Activated CD8-positive, alpha-beta memory T cell treated with anti-CD3 and anti-CD28 coated beads, Interleukin-2, amount 50 U/mL, for 4 hours (primary cell): ENCODE data around the gene FAM193B.
A peak's percentile ranks its signal among the peaks of the same experiment; 100 is the strongest.

ENCODE experiments used
- DNase-seq: peaks from one replicate; pipeline ENCODE4 v3.0.0-alpha.2; 2020

Gene FAM193B

DNA sequence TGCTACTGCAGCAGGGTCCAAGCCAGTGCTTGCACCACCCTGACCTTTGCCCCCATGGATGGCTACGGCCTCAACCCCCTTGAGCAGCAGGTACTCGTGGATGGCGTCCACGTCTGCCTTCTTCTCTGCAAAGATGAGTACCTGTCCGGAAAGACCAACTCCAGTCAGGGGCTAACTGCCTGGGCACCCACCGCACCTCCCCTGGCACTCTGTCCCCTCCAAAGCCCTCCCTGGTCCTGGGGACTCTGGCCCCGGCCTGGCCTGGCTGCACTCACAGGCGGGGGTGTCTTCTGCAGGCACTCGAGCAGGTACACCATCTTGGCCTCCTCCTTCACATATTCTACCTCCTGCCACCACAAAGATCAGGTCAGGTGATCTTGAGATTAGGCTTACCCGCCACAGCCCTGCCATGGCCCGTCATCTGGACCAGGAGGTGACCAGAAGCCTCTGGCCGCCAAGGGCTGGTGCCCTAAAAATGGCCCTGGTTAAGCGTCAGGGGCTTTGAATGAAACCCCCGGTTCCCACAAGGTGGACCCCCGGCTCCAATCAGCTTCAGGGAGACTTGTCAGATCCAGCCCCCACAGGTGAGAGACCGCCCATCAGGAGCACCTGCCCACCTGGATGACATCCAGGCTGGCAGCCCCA is 41.5 kb downstream of the FAM193B start:
- no peak for DNase-seq

DNA sequence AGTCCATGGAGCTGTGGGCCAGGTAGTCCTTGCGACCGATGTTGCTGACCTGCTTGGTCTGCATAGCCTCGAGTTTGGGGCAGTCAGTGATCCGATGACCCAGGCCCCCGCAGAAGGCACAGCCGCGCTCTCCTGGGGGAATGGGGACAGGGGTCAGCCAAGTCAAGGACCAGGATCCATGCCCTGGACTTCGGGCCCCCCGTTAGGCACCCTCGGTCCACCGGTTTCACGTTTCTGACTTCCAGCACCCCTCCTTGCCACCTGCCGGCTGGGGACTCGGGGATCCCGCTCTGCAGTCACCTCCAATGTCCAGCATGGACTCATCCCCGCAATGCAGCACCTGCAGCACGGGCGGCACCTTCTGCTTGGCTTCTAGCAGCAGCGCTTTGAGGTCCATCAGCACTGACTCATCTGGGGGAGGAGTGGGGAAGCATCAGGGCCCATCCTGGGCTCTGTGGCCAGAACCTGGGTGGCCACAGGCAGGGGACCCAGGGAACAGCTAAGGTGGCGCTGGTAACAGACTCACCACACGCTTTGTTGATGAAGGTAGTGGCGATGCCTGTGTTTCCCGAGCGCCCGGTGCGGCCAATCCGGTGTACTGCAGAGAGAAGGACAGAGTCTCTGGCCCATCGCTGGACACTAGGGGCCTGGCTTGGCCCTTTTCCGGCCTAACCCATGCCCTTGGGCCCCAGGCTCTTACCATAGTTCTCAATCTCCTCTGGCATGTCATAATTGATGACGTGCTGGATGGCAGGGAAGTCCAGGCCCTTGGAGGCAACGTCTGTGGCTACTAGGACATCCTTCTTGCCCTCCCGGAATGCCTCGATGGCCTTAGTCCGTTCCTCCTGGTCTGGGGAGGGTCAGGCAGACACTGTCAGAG is 42.3 kb downstream of the FAM193B start:
- no peak for DNase-seq

GRCh38 chr5:177511181-177511580 is 43.2 kb downstream of the FAM193B start:
- no peak for DNase-seq

DNA sequence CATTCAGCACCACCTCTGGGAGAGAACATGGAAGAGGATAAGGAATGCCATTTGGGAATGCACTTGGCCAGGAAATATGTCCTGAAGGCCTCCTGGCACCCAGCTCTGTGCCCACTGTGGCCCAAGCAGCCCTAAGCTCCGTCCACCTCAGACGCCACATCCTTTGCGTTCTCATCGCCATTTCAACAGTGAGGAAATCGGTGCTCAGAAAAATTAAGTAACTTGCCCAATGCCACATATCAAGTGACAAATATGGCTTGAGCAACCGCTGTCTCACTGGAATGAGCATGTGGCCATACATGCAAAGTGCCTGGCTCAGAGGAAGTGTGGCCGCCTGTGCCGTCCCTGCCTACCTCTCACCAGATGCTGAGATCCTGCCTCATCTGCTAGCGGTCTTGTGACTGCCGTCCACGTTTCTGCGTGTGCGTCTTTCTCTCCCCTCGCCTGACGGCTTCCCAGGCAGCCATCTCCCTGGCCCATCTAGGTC is 43.8 kb downstream of the FAM193B start:
- DNase-seq: no peak

GRCh38 chr5:177509991-177510566 is 44.3 kb downstream of the FAM193B start:
- no peak for DNase-seq

DNA sequence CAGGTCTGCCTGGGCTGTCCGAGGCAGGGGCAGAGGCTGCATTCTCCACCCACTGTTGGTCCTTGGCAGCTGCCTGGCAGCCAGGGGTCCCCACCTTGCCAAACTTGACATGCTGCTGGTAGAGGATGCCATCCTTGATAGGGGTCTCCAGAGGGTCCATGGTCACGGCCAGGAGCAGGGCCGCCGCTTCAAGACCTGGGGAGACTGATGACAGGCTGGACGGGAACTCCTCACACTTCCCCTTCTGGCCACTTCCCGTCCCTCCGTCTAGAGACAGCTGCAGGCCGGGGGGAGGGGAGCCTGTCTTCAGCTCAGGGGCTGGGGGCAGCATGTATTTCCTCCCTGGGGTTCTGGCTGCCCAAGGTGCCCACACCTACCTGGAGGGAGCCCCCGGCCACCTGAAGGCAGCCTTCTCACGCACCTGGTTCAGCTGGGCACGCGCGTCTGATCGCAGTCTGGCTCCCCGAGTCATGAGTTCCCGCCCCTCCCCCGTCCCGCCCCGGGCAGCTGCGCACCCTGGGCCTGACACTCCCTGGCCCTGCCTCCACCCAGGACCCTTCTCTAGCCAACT is 44.9 kb downstream of the FAM193B start, which contains the start of gene DOK3:
Gene DOK3, minus strand, starts transcription at position 446 of the 571 bp plus-strand sequence. Its CDS starts 286 bp downstream, at position 160.
- no peak for DNase-seq

DNA sequence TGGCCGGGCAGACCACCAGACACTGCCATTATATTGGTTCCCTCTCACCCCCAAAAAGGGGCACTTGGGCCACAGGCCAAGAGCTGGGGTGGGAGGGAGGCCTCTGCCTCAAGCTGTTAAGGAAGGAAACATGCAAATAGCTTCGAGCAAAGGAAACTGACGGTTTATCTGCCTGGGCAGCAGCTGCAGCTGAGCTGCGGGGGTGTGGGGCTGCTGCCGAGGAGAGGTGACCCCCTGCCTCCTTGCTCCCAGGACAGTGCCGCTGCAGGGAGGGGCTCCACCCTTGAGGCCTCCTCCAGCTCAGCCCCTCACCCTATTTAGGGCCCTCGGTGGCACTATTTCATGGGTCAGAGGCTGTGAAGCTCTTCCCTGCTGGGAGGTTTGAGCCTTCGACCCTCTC is 45.5 kb downstream of the FAM193B start:
- DNase-seq: no peak

DNA sequence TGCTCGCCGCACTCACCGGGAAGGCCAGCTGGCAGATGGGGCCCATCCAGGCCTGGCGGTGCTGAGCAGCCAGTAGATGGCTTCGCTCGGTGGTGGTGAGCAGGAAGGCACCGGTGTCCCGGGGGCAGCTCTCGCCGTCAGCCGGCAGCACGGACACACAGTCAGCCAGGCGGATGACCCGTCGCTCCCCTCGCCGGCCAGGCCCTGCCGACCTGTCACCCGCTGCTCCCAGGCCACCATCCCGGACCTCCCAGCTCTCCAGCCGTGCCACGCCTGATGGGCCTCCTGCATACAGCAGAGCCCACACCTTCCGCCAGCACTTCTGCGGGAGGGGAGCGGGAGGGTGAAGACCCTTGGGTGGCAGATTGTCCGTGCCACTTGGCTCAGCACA is 46.1 kb downstream of the FAM193B start:
- DNase-seq: no peak

DNA sequence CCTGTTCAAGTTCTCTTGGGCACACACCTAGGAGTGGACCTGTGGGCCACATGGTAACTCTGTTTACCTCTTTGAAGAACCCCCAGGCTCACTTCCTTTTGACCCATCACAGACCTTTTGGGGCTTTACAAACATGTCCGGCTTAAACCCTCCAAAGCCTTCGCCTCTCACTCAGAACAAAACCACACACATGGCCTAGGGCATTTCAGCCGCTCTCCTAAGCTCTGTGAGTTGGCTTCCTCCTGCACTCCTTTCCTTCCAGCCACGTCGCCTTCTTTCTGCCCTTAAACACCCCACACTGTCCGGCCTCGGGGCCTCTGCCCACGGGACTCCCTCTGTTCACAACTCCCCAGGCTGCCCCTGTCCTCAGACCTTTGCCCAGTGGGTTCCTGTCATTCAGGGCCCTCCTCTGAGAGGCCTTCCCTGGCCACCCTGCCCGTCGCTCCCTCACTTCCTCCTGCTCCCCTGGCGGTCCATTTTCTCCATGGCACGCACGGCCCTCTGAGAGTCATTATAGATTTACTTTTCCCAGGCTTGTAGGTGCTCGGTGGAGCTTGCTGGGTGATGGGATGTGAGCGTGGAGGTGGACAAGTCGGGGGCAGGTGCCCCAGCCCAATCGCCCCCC is 46.7 kb downstream of the FAM193B start:
- DNase-seq: no peak

- DNase-seq: no peak
These were observed 47.2 kb downstream of the FAM193B start for GRCh38 chr5:177507165-177507564.

DNA sequence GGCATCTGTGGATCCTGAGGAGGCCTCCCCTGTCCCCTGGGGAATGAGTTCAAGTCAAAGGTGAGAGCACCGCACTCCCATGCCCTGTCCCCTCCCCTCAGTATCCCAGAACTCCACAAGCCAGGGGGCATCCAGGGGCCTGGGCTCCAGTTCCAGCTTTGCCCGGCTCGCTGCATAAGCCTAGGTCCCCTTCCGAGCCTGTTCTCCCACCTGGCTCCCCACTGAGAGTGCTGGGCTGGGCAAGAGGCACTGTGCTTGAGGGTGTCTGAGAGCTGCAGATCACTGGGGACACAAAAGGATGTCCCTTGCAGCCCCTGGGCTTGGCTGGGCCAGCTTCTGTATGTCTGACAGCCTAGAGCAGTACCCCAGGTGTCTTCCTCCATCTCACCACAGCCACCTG is 49.3 kb downstream of the FAM193B start:
- DNase-seq: no peak

- DNase-seq: no peak
These were observed 50.0 kb downstream of the FAM193B start for GRCh38 chr5:177504086-177505056.

DNA sequence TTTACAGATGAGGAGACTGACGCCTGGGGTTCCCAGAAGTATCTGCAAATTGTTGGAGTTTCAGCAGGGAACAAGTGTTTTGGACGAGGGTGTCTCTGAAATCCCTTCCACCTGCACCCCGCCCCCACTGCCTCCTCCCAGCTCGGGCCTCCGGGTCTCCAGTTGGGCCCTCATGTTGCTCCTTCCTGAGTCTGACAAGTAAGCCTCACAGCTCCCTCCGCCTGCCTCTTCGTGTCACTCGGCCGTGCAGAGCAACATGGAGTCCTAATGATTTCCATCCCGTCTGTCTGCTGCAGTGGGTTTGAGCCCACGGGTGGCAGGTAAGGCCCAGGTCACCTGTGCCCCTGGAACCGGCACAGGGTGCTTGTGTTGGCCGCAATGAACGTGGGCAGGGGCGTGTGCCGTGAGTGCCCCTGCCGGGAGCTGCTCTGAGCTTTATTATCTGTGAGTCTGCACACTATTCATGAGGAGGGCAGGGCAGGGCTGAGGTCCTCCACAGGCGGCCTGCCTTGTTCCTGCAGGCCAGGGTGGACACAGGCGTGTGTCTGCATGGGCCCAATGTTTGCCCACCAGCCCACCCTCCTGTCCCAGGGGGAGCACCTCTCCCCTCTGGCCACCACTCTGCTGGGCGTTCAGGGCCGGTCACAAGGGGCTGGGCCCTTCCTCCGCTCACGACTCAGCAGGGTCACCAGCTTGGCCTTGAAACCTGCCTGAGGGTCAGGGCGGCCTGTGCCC is 50.8 kb downstream of the FAM193B start:
- no peak for DNase-seq

DNA sequence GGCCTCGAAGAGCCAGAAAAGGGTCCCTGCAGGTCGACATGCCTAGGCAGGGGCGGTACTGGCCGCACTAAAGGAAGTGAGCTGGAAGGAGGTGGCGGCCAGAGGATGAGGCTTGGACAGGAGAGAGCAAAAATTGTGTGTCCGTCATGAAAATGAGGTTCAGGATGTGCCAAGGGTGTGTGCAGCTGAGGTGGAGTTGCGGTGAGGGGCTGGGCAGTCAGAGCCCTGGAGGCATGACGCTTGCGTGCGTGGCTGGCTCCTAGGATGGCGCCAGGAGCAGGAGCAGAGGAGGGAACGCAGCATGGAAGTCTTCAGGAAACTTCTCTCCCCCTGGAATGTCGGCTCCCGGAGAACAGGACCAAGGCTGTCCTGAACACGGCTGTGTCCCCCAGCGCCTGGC is 51.5 kb downstream of the FAM193B start:
- no peak for DNase-seq

DNA sequence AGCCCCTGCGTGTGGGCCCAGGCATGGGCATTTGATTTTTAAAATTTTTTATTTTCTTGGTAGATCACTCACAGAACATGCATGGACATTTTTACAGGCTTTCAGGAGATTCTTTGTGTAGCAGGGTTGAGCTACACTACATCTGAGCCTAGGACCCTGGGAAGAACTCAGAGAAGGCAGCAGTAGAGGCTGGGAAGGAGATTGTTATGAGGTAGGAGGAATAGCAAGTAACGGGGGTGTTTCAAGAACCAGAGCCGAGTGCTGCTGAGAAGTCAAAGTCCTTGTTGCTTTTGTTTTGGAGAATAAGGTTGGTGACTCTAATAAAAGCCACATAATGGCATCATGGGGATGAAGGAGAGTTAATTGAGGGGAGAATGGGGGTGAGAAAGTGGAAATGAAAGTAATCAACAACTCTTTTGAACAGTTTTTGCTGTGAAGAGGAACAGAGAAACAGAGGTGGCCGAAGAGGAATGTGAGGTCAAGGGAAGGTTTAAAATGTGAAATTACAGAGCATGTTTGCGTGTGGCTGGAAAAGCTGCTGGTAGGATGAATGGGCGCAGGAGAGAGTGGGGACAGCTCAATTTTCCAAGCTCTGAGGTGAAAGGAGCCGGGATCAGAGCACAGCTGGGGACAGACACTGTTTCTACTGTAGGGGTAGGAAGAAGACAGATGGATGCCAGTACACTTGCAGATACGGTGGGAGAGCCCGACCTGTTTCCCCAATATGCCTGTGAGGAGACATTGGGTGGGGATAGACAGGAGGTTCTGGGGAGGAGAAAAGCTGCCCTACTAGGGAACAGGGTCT is 52.3 kb downstream of the FAM193B start:
- no peak for DNase-seq

GRCh38 chr5:177500685-177501522 is 53.5 kb downstream of the FAM193B start:
- DNase-seq: peak; percentile 90

DNA sequence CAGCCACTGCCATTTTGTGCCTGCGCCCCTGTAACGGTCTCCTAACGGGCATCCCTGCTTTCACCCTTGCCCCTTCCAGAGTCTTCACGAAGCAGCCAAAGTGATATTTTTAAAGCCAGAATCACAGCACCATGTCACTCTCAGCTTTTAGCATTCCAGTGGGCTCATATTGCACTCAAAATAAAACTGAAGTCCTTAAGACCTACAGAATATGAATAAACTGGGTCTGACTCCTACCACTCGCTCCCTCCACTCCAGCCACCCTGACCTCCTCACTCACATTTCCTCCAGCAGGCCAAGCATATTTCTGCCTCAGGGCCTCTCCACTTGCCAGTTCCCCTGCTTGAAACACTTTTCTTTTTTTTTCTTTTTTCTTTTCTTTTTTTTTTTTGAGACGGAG is 54.5 kb downstream of the FAM193B start:
- DNase-seq: no peak

DNA sequence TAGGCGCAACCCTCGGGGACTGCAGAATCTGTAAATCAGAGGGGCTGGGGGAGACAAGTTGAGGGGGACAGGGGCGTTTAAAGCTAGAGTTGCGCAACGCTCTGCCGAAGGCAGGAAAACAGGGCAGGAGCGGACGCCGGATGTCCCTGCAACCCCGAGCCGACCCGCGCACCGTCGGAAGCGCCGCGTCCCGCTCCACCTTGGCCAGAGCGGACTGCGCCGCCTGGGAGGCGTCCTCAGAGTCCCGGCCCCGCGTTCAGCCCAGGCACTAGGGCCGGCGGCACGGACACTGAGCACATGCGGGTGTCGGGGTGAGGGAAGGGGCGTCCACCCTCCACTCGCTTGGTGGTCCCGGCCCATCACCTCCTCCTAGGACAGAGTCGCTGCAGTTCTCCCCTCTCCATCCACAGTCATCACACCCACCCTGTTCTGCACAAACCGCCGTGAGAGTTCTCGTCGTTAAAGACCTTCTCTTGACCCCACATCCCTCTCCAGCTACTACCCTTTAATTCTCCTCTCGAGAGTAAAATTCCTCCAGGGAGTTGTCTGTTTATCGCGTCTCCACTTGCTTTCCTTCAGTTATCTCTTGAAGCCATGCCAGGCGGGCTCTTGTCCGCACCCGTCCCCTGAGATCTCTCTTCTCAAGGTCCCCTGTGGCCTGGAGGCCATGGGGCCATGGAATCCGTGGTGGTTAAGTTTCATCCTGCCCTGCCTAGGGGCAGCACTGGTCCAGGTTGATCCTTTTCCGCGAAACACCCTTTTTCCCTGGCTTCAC is 56.2 kb downstream of the FAM193B start:
- DNase-seq: no peak
